Measurements from ENCODE around the gene SLC2A4RG.

Gene SLC2A4RG

GRCh38 chr20:63693083-63693732, 46.4 kb upstream of the SLC2A4RG start:
- TF ChIP-seq CTCF (IDR thresholded peaks at IDR 0.05; ENCODE audit: low read depth, low read length) = no peak
- H3K4me3 ChIP-seq (ENCODE audit: low read depth, low read length) = no peak overlapping the region

GRCh38 chr20:63693733-63694583, 45.6 kb upstream of the SLC2A4RG start:
- TF ChIP-seq CTCF (IDR thresholded peaks at IDR 0.05; ENCODE audit: low read depth, low read length) = no peak
- no peak overlapping the region for H3K4me3 ChIP-seq (ENCODE audit: low read depth, low read length)

- H3K4me3 ChIP-seq (ENCODE audit: low read depth, low read length) = no peak overlapping the region
- no peak for TF ChIP-seq CTCF (IDR thresholded peaks at IDR 0.05; ENCODE audit: low read depth, low read length)
Observed at GRCh38 chr20:63694584-63695423, 44.8 kb upstream of the SLC2A4RG start.

GRCh38 chr20:63695424-63696305, 43.9 kb upstream of the SLC2A4RG start:
- TF ChIP-seq CTCF (IDR thresholded peaks at IDR 0.05; ENCODE audit: low read depth, low read length) = no peak
- H3K4me3 ChIP-seq (ENCODE audit: low read depth, low read length) = no peak overlapping the region

GRCh38 chr20:63696306-63696627, 43.3 kb upstream of the SLC2A4RG start:
- no peak overlapping the region for H3K4me3 ChIP-seq (ENCODE audit: low read depth, low read length)
- no peak for TF ChIP-seq CTCF (IDR thresholded peaks at IDR 0.05; ENCODE audit: low read depth, low read length)

GRCh38 chr20:63696628-63697356, 42.8 kb upstream of the SLC2A4RG start, which contains the start of gene TNFRSF6B:
TSS of gene TNFRSF6B (plus strand) at chr20:63696652. CDS start at chr20:63696768, 116 bp downstream.
- TF ChIP-seq CTCF (IDR thresholded peaks at IDR 0.05; ENCODE audit: low read depth, low read length) = no peak
- H3K4me3 ChIP-seq (ENCODE audit: low read depth, low read length) = no peak within 1 kb of the TSS
